NCI-H345 treated with DMSO at 0.1 percent for 48 hours (cell line): ENCODE data around the gene ACTR3C.
A peak's percentile ranks its signal among the peaks of the same experiment; 100 is the strongest.
"Not testable (repeated sequence)": the region's sequence is repeated elsewhere in the genome, so short reads cannot be mapped to it uniquely, and the experiment has no call there.

Experiments used
- DNase-seq: peaks from one replicate; lab custom pipeline; 2025; ENCODE audit not compliant: unreplicated experiment; lab: John Stamatoyannopoulos, UW

The ACTR3C gene

GRCh38 chr7:150285849-150286754 lies 37.2 kb downstream of the ACTR3C start:
- not testable (repeated sequence) for DNase-seq

DNA sequence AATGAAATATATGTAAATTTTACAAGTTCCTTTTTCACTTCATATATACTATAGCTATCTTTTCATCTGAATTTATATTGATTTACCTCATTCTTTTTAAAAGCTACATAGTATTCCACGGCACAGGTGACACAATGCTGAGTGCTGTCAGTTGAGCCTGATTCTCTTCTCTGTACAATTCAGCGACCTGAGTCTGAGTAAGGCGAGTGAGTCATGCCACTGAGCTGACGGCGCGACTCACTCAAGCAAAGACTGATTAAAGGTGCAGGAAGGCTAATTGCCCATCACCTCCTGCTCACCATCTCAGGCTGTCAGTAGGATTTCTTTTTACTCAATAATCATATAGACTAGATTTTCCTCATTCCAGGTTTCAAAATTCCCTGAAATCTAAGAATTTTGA lies 39.7 kb downstream of the ACTR3C start:
- DNase-seq, result not testable (repeated sequence)

- DNase-seq, result not testable (repeated sequence)
Measured at GRCh38 chr7:150283111-150283510, 40.2 kb downstream of the ACTR3C start.

DNA sequence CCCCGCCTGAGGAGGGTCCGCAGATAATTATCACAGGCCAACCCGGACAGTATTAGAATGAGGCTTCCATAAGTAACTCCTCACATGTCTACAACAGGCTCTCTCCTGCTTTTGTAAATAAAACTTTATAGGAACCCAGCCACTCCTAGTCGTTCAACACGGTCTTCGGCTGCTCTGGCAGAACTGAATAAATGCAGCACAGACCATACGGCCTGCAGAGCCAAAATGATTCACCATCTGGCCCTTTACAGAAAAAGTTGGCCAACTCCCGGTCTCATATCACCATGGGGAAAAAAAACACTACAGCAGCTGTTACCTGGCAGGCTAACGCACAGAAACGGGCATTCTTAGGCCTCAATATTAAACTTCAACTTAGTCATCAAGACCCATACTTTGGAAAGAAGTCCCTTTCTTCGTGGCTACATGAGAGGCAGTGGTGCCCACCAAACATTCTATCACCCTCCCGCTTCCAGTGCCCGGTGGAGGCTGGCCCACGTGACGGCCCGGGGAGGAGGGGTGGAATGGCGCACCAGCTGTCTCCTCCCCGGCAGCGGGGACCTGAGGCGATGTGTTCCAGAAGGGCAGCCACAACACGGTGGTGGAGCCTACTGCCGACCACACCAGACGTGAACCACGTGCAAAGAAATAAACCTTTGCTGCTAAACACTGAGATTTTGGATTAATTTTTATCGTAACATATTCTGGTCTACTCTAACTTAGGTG lies 41.5 kb downstream of the ACTR3C start:
- not testable (repeated sequence) for DNase-seq

DNA sequence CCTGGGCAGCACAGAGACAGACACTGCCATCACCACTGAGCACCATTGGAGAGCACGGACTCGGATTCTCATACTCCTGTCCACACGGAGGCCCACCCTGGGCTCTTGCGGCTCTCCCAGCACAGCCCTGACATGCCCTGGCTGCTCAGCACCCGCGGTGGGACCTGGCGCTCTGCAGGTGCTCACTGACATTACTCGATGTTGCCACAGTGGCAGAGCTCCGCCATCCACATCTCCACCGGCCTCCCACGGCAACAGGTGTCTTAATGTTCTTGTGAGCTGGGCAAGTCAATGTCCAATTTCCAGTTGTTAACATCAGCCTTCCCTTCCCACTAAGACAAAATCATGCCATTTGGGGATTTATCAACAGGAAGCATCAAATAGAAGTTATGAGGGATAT lies 45.0 kb downstream of the ACTR3C start:
- DNase-seq, result not testable (repeated sequence)

- peak; percentile 10 for DNase-seq
Measured at GRCh38 chr7:150276132-150276695, 47.1 kb downstream of the ACTR3C start.

DNA sequence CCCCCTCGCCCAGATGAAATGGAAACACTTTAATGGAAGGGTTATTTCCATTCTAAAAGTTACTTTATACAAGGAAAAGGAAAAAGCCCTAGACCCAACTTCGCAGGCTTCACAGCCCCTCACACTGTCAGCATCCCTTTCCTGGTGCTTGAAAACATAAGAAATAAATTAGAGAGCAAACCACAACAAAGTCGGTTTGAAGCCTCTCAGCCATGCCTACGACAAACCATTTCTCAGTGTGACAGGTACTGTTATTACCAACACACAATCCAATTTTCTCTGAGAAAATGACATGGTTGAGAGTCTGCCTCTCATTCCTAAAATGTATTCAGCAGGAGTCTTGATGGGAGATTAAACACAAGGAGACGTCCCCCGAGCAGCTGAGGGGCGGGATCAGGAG lies 51.4 kb downstream of the ACTR3C start:
- DNase-seq, result not testable (repeated sequence)

DNA sequence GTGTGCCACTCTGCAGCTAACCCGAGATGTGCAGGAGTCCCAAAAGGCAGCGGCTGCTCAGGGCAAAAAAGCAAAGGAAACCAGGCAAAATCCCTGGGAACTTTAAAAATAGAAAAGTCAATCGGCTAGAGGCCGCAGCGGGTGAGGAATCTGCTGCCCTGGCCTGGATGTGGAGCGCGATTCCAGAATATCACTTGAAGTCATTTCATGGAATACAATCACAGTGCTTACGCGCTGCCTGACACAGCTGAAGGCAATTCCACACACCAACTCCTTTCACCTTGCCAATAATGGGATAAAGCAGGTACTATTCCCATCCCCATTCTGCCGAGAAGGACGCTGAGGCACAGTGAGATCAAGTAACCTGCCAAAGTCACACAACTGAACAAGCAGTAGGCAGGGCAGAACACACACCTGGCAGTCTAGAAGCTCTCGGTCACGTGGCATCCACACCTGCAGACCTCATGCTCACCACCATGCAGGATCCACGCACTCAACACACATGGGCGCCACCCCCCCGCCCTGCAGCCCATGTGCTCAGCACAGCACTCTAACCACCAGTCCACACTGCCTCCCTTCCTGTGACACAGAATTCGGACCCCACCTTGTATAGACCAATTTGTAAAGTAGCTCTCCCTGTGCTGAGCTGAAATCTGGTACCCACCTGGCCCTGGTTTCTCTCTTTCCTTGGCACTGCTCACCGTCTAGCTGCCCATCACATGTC lies 53.1 kb downstream of the ACTR3C start:
- DNase-seq, result not testable (repeated sequence)

DNA sequence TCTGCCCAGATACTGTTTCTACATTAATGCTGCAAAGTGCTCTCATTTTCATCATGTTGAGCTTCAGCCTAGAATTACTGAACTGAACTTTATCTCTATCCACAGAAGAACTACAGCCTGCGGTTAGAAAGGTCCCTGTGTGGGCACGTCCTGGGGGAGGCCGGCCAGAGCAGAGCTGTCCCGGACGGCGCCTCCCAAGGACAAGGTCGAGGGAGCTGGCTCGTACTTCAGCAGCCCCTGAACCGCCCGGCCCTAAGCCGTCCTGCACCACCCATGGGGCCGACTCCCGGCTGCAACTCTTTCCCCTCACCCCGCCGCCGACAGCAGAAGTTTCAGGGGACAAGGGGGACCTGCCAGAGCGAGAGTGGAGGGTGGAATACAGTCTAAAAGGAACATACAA lies 54.5 kb downstream of the ACTR3C start:
- DNase-seq, result not testable (repeated sequence)

DNA sequence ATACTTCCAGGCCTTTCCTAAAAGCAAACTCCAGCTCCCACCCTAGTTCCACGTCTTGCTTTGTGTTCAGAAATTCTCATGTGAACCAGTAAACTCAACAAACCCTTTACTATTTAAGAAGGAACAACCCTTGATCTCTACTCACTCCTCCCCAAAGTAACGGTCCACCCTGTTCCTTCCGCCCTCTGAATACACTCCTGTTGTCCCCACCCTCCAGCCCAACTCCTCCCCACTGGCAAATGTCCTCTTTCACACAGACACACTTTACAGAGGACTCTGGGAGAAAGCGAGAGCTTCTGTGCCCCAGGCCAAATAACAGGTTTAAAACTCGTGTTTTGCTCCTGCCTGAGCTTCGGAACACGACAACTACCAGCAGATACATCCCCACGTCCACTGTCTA lies 55.1 kb downstream of the ACTR3C start:
- not testable (repeated sequence) for DNase-seq

GRCh38 chr7:150266953-150267665 lies 56.2 kb downstream of the ACTR3C start:
- DNase-seq, result not testable (repeated sequence)

DNA sequence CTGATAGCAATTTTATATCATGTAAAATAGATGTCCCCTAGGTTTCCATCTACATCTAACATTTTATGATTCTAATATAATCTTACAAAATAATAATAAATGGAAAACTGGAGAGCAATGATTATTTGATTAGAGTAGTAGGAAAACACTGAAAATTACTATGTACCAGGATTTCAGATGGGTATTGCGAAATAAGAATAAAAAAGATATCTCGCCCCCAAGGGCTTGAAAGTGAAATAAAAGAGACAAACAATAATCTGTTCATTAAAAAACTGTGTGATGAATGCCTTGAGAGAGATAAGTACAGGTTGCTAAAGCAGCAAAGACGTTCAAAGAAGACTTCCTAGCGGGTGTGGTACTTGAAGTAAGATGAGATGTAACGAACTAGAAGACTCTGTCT lies 60.7 kb downstream of the ACTR3C start:
- not testable (repeated sequence) for DNase-seq

- DNase-seq, result not testable (repeated sequence)
Measured at GRCh38 chr7:150247745-150248144, 75.6 kb downstream of the ACTR3C start.

- not testable (repeated sequence) for DNase-seq
Measured at GRCh38 chr7:150245208-150245607, 78.1 kb downstream of the ACTR3C start.

DNA sequence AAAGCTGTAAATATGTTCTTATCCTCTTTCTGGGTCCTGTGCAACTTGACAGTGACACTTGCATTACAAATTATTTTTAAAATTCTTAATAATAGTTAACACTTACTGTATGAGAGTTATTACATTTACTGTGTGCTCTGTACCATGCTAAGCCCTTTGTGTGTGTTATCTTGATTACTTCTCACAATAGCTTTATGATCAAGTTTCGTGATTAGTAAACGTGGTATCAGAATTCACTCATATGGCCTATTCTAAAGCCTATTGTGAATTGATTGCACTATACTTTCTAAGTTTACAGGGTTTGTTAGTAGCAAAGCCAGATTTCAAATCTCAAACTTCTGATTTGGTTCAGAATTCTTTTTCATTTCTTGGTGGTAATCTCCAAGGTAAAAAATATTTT lies 80.4 kb downstream of the ACTR3C start:
- not testable (repeated sequence) for DNase-seq

- not testable (repeated sequence) for DNase-seq
Measured at GRCh38 chr7:150225444-150225843, 97.9 kb downstream of the ACTR3C start.

DNA sequence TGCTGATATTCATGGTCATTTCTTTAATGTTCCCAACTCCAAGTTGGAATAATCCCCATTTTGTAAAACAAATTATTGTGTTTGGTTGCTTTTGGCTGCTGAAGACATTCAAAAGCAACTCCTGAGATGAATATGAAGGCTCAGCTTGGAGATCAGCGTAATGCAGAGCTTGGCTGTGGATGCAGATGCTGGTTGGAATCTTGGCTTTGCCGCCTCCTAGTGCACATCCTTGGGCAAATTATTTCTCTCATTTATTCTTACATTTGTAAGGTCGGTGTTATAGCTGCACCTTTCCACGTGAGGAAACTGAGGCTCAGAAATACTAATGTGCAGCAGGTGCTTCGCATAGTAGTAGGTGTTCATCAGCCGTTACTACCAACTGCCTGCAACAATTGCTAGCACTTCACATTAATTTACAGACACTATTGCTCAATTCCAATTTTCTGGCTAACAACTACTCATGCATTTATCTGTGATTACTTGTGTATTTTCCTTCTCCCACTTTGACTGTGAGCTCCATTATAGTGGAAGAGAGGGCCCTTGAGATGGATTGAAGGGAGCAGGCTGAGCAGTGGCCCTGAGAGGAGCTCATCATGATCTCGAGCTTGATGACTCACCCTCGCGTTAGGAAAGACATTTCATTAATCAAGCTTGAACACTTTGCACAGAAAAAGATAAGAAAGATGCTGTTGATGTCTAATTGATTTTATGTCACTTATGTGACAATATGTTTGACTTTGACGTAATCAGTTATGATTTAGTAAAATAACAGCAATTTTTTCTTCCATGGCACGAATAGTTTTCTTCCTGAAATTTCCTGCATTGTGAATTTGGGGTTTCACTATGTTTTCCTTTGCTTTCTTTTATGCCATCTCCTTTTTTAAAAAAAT lies 101.0 kb downstream of the ACTR3C start:
- DNase-seq, result not testable (repeated sequence)

- not testable (repeated sequence) for DNase-seq
Measured at GRCh38 chr7:150220673-150221181, 102.6 kb downstream of the ACTR3C start.
